IMR-90 (cell line): ENCODE measurements around the gene SLC35B2. TPM values are rescaled to one million over a fixed set of nuclear protein-coding genes. Genes with fewer than 3 reads are reported as not detected.

Source experiments
- ATAC-seq: fragments of 200-7000 bp; cut with Tn5 transposase; 2 replicates; pipeline ENCODE4 v1.9.1; 2020; ENCODE audit warnings: low read depth, mild to moderate bottlenecking, moderate library complexity
- BruUV-seq: library from RNA; stranded (reverse); fragments of 400-500 nt; replicated peaks from 2 replicates; lab custom pipeline; 2021; lab: Mats Ljungman, UMichigan
- CTCF ChIA-PET: fragments of 300-600 bp; formaldehyde crosslinking; extraction: SDS; loops from one replicate; lab custom pipeline; 2021; ENCODE audit warnings: antibody characterized with exemption; lab: Yijun Ruan, JAX
- POLR2A ChIA-PET: fragments of 300-600 bp; sonication (Branson Sonifier 250); formaldehyde crosslinking; loops from one replicate; lab custom pipeline; 2022; ENCODE audit warnings: antibody characterized with exemption; ENCODE audit not compliant: unreplicated experiment; lab: Charles Lee
- DNase-seq: peaks from one replicate; pipeline ENCODE4 v3.0.0; 2013
- H2AFZ ChIP-seq: replicated peaks from 2 replicates; pipeline ENCODE3; 2013; ENCODE audit warnings: low read length, mild to moderate bottlenecking; ENCODE audit not compliant: poor library complexity
- H2AK5ac ChIP-seq: 2 replicates; pipeline ENCODE4 v1.6.1; 2013; ENCODE audit warnings: low read depth, low read length, inconsistent platforms
- H2AK9ac ChIP-seq: replicated peaks from 2 replicates; pipeline ENCODE3; 2013; ENCODE audit warnings: mild to moderate bottlenecking, low read depth, low read length, moderate library complexity; ENCODE audit not compliant: poor library complexity
- H2BK120ac ChIP-seq: 2 replicates; pipeline ENCODE4 v1.6.1; 2013; ENCODE audit warnings: low read depth, low read length, inconsistent platforms
- H2BK15ac ChIP-seq: 3 replicates; pipeline ENCODE4 v1.6.1; 2013; ENCODE audit warnings: low read depth, low read length, inconsistent platforms
- H2BK20ac ChIP-seq: 2 replicates; pipeline ENCODE4 v1.6.1; 2013; ENCODE audit warnings: low read depth, mild to moderate bottlenecking, inconsistent platforms, low read length, moderate library complexity
- H2BK5ac ChIP-seq: 2 replicates; pipeline ENCODE4 v1.6.1; 2013; ENCODE audit warnings: mild to moderate bottlenecking, low read depth, low read length, inconsistent platforms; ENCODE audit not compliant: poor library complexity, severe bottlenecking
- H3K14ac ChIP-seq: replicated peaks from 2 replicates; pipeline ENCODE4 v1.6.1; 2013; ENCODE audit warnings: low read depth, low read length, inconsistent platforms
- H3K18ac ChIP-seq: 2 replicates; pipeline ENCODE4 v1.6.1; 2013; ENCODE audit warnings: low read depth, low read length, control low read depth
- H3K23ac ChIP-seq: 2 replicates; pipeline ENCODE4 v1.6.1; 2013; ENCODE audit warnings: low read depth, low read length, inconsistent platforms
- H3K27ac ChIP-seq: 2 replicates; pipeline ENCODE4 v1.5.1; 2013; ENCODE audit warnings: mild to moderate bottlenecking, control low read depth, low read length; ENCODE audit not compliant: insufficient read depth
- H3K27me3 ChIP-seq: 2 replicates; pipeline ENCODE4 v1.6.1; 2013; ENCODE audit warnings: low read length; ENCODE audit not compliant: control insufficient read depth, insufficient read depth
- H3K36me3 ChIP-seq: 2 replicates; pipeline ENCODE4 v1.6.1; 2013; ENCODE audit warnings: low read length, mixed read lengths; ENCODE audit not compliant: control insufficient read depth, insufficient read depth
- H3K4ac ChIP-seq: 2 replicates; pipeline ENCODE4 v1.6.1; 2013; ENCODE audit warnings: low read depth, low read length, inconsistent platforms
- H3K4me1 ChIP-seq: 2 replicates; pipeline ENCODE4 v1.6.1; 2013; ENCODE audit warnings: low read length, mixed read lengths; ENCODE audit not compliant: control insufficient read depth, insufficient read depth
- H3K4me2 ChIP-seq: 2 replicates; pipeline ENCODE4 v1.6.1; 2013; ENCODE audit warnings: low read depth, mild to moderate bottlenecking, control low read depth, low read length, moderate library complexity
- H3K4me3 ChIP-seq: 2 replicates; pipeline ENCODE4 v1.5.1; 2013; ENCODE audit warnings: low read depth, mild to moderate bottlenecking, control low read depth, low read length, moderate library complexity; ENCODE audit not compliant: insufficient read depth
- H3K56ac ChIP-seq: 2 replicates; pipeline ENCODE4 v1.6.1; 2013; ENCODE audit warnings: low read length, inconsistent platforms; ENCODE audit not compliant: insufficient read depth; ENCODE audit errors: extremely low read depth
- H3K79me1 ChIP-seq, 2 experiments: 2 replicates each; pipeline ENCODE4 v1.6.1; 2013; ENCODE audit warnings: low read length in 2 of 2, inconsistent platforms in 1 of 2, low read depth in 1 of 2
- H3K9ac ChIP-seq: 2 replicates; pipeline ENCODE4 v1.6.1; 2013; ENCODE audit warnings: low read depth, low read length, control low read depth
- H3K9me1 ChIP-seq: 2 replicates; pipeline ENCODE4 v1.6.1; 2013; ENCODE audit warnings: low read length, inconsistent platforms; ENCODE audit not compliant: insufficient read depth
- H3K9me3 ChIP-seq: 2 replicates; pipeline ENCODE4 v1.6.1; 2013; ENCODE audit warnings: low read length; ENCODE audit not compliant: control insufficient read depth, insufficient read depth
- H4K20me1 ChIP-seq: 2 replicates; pipeline ENCODE4 v1.6.1; 2013; ENCODE audit warnings: low read length, inconsistent platforms; ENCODE audit not compliant: insufficient read depth
- H4K5ac ChIP-seq: 2 replicates; pipeline ENCODE4 v1.6.1; 2013; ENCODE audit warnings: mild to moderate bottlenecking, low read depth, low read length, control low read depth
- H4K8ac ChIP-seq, 2 experiments: 2 replicates each; pipeline ENCODE4 v1.6.1; 2013; ENCODE audit warnings: low read depth in 2 of 2, low read length in 2 of 2, control low read depth in 1 of 2, inconsistent platforms in 1 of 2
- H4K91ac ChIP-seq: 2 replicates; pipeline ENCODE4 v1.6.1; 2013; ENCODE audit warnings: low read depth, low read length, inconsistent platforms; ENCODE audit not compliant: insufficient read depth
- CEBPB ChIP-seq: IDR thresholded peaks from 2 replicates; pipeline ENCODE4 v1.6.1; 2012; ENCODE audit warnings: low read depth, low read length, improper control_type of control experiment
- CHD1 ChIP-seq: IDR thresholded peaks from 2 replicates; pipeline ENCODE4 v1.6.1; 2012; ENCODE audit warnings: low read depth, low read length, improper control_type of control experiment
- FOS ChIP-seq: fragments of 150-350 bp; IDR thresholded peaks from 2 replicates; pipeline ENCODE4 v1.6.1; 2016; ENCODE audit warnings: low read depth, low read length
- MAFK ChIP-seq: IDR thresholded peaks from 2 replicates; pipeline ENCODE4 v1.6.1; 2012; ENCODE audit warnings: low read depth, low read length, improper control_type of control experiment
- MAZ ChIP-seq: IDR thresholded peaks from 2 replicates; pipeline ENCODE4 v1.6.1; 2012; ENCODE audit warnings: low read depth, mild to moderate bottlenecking, low read length, improper control_type of control experiment, moderate library complexity, borderline replicate concordance
- MXI1 ChIP-seq: IDR thresholded peaks from 2 replicates; pipeline ENCODE4 v1.6.1; 2012; ENCODE audit warnings: low read depth, mild to moderate bottlenecking, low read length, moderate library complexity, borderline replicate concordance
- NFE2L2 ChIP-seq: fragments of 150-350 bp; IDR thresholded peaks from 2 replicates; pipeline ENCODE4 v1.6.1; 2016; ENCODE audit warnings: low read depth, mild to moderate bottlenecking, low read length
- POLR2A ChIP-seq: IDR thresholded peaks from 2 replicates; pipeline ENCODE4 v1.6.1; 2012; ENCODE audit warnings: mild to moderate bottlenecking, low read depth, low read length
- RAD21 ChIP-seq: IDR thresholded peaks from 2 replicates; pipeline ENCODE4 v1.6.1; 2012; ENCODE audit warnings: low read length, improper control_type of control experiment
- RCOR1 ChIP-seq: IDR thresholded peaks from 2 replicates; pipeline ENCODE4 v1.6.1; 2012; ENCODE audit warnings: mild to moderate bottlenecking, low read length, improper control_type of control experiment; ENCODE audit not compliant: insufficient replicate concordance
- RFX5 ChIP-seq: IDR thresholded peaks from 2 replicates; pipeline ENCODE4 v1.8.0; 2012; ENCODE audit warnings: low read depth, mild to moderate bottlenecking, low read length, moderate library complexity
- SMC3 ChIP-seq: fragments of 150-350 bp; IDR thresholded peaks from 2 replicates; pipeline ENCODE4 v1.6.1; 2016; ENCODE audit warnings: low read depth, mild to moderate bottlenecking, antibody characterized with exemption, low read length, moderate library complexity
- WGBS, 2 experiments: methylation state at CpG; one replicate each; pipeline versions ENCODE4 v1.1.5 to v1.1.7; 2013; ENCODE audit warnings: missing lambda C conversion rate in 2 of 2; ENCODE audit not compliant: insufficient read length in 1 of 2; ENCODE audit errors: extremely low coverage in 2 of 2; 5-methylcytosine and 5-hydroxymethylcytosine counted together
- dilution Hi-C: fragments of 300-500 bp; cut with HindIII; formaldehyde crosslinking; loops from one replicate; pipeline ENCODE4 v1.14.3; 2018; ENCODE audit warnings: low sequenced_read_pairs; ENCODE audit not compliant: unreplicated experiment
- in situ Hi-C: fragments of 300-500 bp; cut with MboI; formaldehyde crosslinking; loops from 3 replicates; pipeline ENCODE4 v1.14.3; 2019; ENCODE audit warnings: low sequenced_read_pairs, inconsistent platforms, mixed read lengths
- intact Hi-C: fragments of 100-400 bp; cut with micrococcal nuclease; formaldehyde crosslinking; loops from 2 replicates; pipeline ENCODE4 v1.10.0; 2022
- polyA plus RNA-seq, 3 experiments: library from polyadenylated mRNA; depleted of rRNA; stranded (reverse); fragments of >200 nt; gene quantifications; 2 replicates each; pipeline ENCODE4 v1.2.3, GENCODE V29; 2012; ENCODE audit warnings: low replicate concordance in 1 of 3
- total RNA-seq: library from RNA; depleted of rRNA; stranded (reverse); fragments of >200 nt; gene quantifications from 2 replicates; pipeline ENCODE4 v1.2.3, GENCODE V29; 2012
- TF ChIP-seq, protein P1 (sequence below): fragments of 150-350 bp; IDR thresholded peaks from 2 replicates; pipeline ENCODE4 v1.6.1; 2016; ENCODE audit warnings: low read depth, mild to moderate bottlenecking, low read length, moderate library complexity, borderline replicate concordance
- TF ChIP-seq, protein P2 (sequence below): conservative IDR thresholded peaks from 2 replicates; pipeline ENCODE4 v1.5.1; 2012; ENCODE audit warnings: mild to moderate bottlenecking, low read depth, low read length, improper control_type of control experiment

The SLC35B2 gene
- total and polyA plus RNA-seq, 2 of the 4 experiments (the other 2 are of a cell fraction) = 51.4 to 89.9 TPM

DNA sequence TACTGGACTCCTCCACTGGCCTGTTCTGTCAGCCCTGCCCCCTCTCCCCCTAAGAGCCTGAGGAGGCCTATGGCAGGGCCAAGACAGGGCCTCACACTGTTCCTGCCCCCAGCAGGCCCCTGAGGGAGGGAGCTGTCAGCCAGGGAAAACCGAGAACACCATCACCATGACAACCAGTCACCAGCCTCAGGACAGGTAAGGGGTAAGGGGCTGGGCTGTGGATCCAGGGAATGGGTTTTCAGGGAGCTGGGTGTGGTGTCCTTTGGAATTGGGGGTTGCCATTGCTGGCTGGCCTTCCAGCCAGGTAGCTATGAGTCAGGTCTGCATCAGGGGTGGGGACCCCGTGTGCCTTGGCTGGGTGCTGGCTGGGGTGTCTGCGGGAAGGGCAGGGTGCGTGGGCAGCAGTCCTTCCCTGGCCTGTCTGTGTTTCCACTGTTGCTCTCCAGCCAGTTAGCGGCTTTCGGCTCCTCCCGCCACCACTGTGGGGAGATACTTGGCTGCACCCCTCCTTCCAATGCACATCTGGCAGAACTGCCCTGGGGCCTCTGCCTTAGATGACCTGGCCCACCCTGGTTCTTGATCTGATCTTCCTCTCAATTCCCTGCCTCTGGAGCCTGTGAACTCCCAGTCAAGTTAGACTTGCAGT, 30.1 kb downstream of the SLC35B2 start:
- no peaks in the 10 kb centered on the region for H3K27me3 ChIP-seq
- in situ Hi-C loops = no loop called here
- H3K18ac ChIP-seq = no peak overlapping the region
- intact Hi-C loops = no loop called here
- 96% methylated on average over 5 of the region's 7 CpGs; no CpG with 5 or more reads in 1 of the 2 experiments for WGBS, 2 experiments
- peaks cover 2% of the 10 kb centered on the region; the same call in 1 of the 2 replicates for H3K36me3 ChIP-seq
- dilution Hi-C loops = no loop called here
- H3K9ac ChIP-seq = no peak overlapping the region
- ChIA-PET POLR2A (no interaction called here), CTCF (interaction anchor here (0.5 kb wide), 1 partner anchor 53 kb away, joined by 3 read pairs; no protein-coding TSS in a partner anchor)
- H4K5ac ChIP-seq = no peak overlapping the region
- H2AK9ac ChIP-seq = no peak overlapping the region
- H3K9me3 ChIP-seq = no peaks in the 10 kb centered on the region
- H4K91ac ChIP-seq = no peak overlapping the region
- H2BK120ac ChIP-seq = no peak overlapping the region
- no peaks in the 10 kb centered on the region for H3K9me1 ChIP-seq
- no peak overlapping the region for H3K23ac ChIP-seq
- no peak overlapping the region for H3K4ac ChIP-seq
- DNase-seq (no peak), ATAC-seq (no peak)
- H3K56ac ChIP-seq = no peak overlapping the region
- no peak overlapping the region for H2BK20ac ChIP-seq
- H3K14ac ChIP-seq = no peak overlapping the region
- H2BK15ac ChIP-seq = no peak overlapping the region
- H3K79me1 ChIP-seq = peaks cover 0 to 8% of the 10 kb centered on the region in 2 experiments; a peak in 1 of 4 replicates
- H3K4me1 ChIP-seq = peaks cover 8% of the 10 kb centered on the region
- TF ChIP-seq NFE2L2 (no peak), RCOR1 (no peak), SMC3 (no peak), FOS (no peak), MAZ (no peak), POLR2A (no peak), MXI1 (no peak), MAFK (no peak), CHD1 (no peak), CEBPB (no peak), RFX5 (no peak), RAD21 (no peak)
- TF ChIP-seq, protein P1, sequence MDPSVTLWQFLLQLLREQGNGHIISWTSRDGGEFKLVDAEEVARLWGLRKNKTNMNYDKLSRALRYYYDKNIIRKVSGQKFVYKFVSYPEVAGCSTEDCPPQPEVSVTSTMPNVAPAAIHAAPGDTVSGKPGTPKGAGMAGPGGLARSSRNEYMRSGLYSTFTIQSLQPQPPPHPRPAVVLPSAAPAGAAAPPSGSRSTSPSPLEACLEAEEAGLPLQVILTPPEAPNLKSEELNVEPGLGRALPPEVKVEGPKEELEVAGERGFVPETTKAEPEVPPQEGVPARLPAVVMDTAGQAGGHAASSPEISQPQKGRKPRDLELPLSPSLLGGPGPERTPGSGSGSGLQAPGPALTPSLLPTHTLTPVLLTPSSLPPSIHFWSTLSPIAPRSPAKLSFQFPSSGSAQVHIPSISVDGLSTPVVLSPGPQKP = no peak
- TF ChIP-seq, protein P2, sequence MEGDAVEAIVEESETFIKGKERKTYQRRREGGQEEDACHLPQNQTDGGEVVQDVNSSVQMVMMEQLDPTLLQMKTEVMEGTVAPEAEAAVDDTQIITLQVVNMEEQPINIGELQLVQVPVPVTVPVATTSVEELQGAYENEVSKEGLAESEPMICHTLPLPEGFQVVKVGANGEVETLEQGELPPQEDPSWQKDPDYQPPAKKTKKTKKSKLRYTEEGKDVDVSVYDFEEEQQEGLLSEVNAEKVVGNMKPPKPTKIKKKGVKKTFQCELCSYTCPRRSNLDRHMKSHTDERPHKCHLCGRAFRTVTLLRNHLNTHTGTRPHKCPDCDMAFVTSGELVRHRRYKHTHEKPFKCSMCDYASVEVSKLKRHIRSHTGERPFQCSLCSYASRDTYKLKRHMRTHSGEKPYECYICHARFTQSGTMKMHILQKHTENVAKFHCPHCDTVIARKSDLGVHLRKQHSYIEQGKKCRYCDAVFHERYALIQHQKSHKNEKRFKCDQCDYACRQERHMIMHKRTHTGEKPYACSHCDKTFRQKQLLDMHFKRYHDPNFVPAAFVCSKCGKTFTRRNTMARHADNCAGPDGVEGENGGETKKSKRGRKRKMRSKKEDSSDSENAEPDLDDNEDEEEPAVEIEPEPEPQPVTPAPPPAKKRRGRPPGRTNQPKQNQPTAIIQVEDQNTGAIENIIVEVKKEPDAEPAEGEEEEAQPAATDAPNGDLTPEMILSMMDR = no peak
- no peak overlapping the region for H4K8ac ChIP-seq
- H3K27ac ChIP-seq = no peak overlapping the region
- no peak overlapping the region for H2BK5ac ChIP-seq
- no peak overlapping the region for H2AK5ac ChIP-seq
- no peak overlapping the region for H3K4me3 ChIP-seq
- H4K20me1 ChIP-seq = no peaks in the 10 kb centered on the region
- no peak overlapping the region for H3K4me2 ChIP-seq
- H2AFZ ChIP-seq = no peak overlapping the region
- no TSS peak for BruUV-seq
